ENCODE data around the gene OARD1. TPM values are rescaled to one million over a fixed set of nuclear protein-coding genes. Genes with fewer than 3 reads are reported as not detected.

The OARD1 gene
- polyA plus RNA-seq, 1 of the 3 experiments (the other 2 are of a cell fraction), result 5.6 TPM

DNA sequence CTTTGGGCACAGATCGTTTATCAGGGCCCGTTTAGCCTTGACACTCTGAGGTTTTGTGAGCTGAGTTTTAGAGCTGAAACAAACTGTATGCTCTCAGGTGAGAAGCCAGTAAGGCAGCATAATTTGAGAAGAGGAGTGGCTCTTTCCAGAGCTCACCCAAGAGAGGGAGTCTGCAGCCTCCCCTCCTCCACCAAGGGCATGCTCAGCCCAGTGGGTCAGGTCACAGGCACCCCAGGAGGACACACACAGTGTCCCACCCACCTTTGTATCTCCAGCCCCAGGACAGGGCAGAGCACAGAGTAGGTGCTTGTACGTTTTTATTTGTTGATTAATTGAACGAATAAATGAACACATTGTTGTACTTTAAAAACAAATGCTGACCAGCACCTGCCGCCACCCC, 26.5 kb downstream of the OARD1 start:
- CTCF ChIA-PET, result interaction anchor here (0.7 to 1.3 kb wide), 6 partner anchors 9 to 1668 kb away, joined by 3 to 4 read pairs (median 3); no protein-coding TSS in a partner anchor
- H3K9me3 ChIP-seq, result no peaks in the 10 kb centered on the region

DNA sequence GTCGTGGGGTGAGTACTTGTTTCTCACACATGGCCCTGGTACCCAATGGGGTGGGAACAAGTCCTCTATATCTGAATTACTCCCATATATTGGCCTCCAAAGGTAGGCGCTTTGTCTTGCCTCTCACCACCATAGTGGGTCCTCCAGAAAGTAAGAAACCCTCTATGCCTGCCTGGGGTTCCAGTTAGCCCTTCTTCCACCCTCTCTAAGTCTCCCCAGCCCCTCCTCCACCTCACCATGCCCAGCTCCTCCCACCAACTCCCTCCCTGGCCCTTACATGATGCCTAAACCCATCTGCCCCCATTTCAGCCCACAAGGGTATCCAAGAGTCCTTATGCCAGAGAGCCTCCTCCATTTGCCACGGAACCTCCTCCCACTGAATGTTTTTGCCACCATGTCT, 29.0 kb downstream of the OARD1 start:
- H3K4me2 ChIP-seq, result no peak overlapping the region
- no peaks in the 10 kb centered on the region for H3K79me2 ChIP-seq (ENCODE audit: insufficient read depth)
- WGBS (ENCODE audit: low lambda C conversion rate), result 82% methylated on average over 3 of the region's 3 CpGs
- no peak for TF ChIP-seq FOXJ3 (CRISPR knock-in tag; IDR thresholded peaks at IDR 0.05)
- H3K9me3 ChIP-seq, result no peaks in the 10 kb centered on the region
- no peaks in the 10 kb centered on the region for H3K9me2 ChIP-seq
- no peak for DNase-seq
- ChIA-PET POLR2A (no interaction called here), CTCF (interaction anchor here (1.2 kb wide), 1 partner anchor 15 kb away, joined by 4 read pairs; no protein-coding TSS in a partner anchor)
- H3K27me3 ChIP-seq (ENCODE audit: insufficient read depth), result no peaks in the 10 kb centered on the region
- no peaks in the 10 kb centered on the region for H3K36me3 ChIP-seq (replicated peaks in 1 of 2; ENCODE audit: control insufficient read depth in 1 of 2, insufficient read depth in 2 of 2, low read length in 1 of 2)
- no peak overlapping the region for H2AFZ ChIP-seq (ENCODE audit: low read depth)
- H3K4me1 ChIP-seq (ENCODE audit: control insufficient read depth in 1 of 2, insufficient read depth in 2 of 2, low read depth in 1 of 2, low read length in 1 of 2), result no peaks in the 10 kb centered on the region; a peak in 1 of 4 replicates
- no peaks in the 10 kb centered on the region for H3F3A ChIP-seq (replicated peaks; ENCODE audit: insufficient read depth)
- H4K20me1 ChIP-seq (ENCODE audit: insufficient read depth), result no peaks in the 10 kb centered on the region
- H3K4me3 ChIP-seq (ENCODE audit: low read depth in 2 of 2, low read length in 1 of 2), result no peak overlapping the region
- H3K9ac ChIP-seq, result no peak overlapping the region
- no peak overlapping the region for H3K27ac ChIP-seq (ENCODE audit: low read depth in 2 of 2, low read length in 1 of 2)

More for the DNA sequence above, 26.5 kb downstream of the OARD1 start:
- H3K9ac ChIP-seq, result no peak overlapping the region
- H2AFZ ChIP-seq (ENCODE audit: low read depth), result no peak overlapping the region
- WGBS (ENCODE audit: low lambda C conversion rate), result 43% methylated on average over 5 of the region's 5 CpGs
- no peaks in the 10 kb centered on the region for H3K36me3 ChIP-seq (replicated peaks in 1 of 2; ENCODE audit: control insufficient read depth in 1 of 2, insufficient read depth in 2 of 2, low read length in 1 of 2)
- no peaks in the 10 kb centered on the region for H3K27me3 ChIP-seq (ENCODE audit: insufficient read depth)
- H3K4me3 ChIP-seq (ENCODE audit: low read depth in 2 of 2, low read length in 1 of 2), result no peak overlapping the region
- H3K79me2 ChIP-seq (ENCODE audit: insufficient read depth), result no peaks in the 10 kb centered on the region
- H3K9me2 ChIP-seq, result no peaks in the 10 kb centered on the region
- H3K4me2 ChIP-seq, result no peak overlapping the region
- H3F3A ChIP-seq (replicated peaks; ENCODE audit: insufficient read depth), result no peaks in the 10 kb centered on the region
- no peaks in the 10 kb centered on the region for H4K20me1 ChIP-seq (ENCODE audit: insufficient read depth)
- no peak for TF ChIP-seq JUND (IDR thresholded peaks at IDR 0.05)
- H3K27ac ChIP-seq (ENCODE audit: low read depth in 2 of 2, low read length in 1 of 2), result no peak overlapping the region
- no peak for DNase-seq
- no peaks in the 10 kb centered on the region for H3K4me1 ChIP-seq (ENCODE audit: control insufficient read depth in 1 of 2, insufficient read depth in 2 of 2, low read depth in 1 of 2, low read length in 1 of 2)
- POLR2A ChIA-PET, result no interaction called here

DNA sequence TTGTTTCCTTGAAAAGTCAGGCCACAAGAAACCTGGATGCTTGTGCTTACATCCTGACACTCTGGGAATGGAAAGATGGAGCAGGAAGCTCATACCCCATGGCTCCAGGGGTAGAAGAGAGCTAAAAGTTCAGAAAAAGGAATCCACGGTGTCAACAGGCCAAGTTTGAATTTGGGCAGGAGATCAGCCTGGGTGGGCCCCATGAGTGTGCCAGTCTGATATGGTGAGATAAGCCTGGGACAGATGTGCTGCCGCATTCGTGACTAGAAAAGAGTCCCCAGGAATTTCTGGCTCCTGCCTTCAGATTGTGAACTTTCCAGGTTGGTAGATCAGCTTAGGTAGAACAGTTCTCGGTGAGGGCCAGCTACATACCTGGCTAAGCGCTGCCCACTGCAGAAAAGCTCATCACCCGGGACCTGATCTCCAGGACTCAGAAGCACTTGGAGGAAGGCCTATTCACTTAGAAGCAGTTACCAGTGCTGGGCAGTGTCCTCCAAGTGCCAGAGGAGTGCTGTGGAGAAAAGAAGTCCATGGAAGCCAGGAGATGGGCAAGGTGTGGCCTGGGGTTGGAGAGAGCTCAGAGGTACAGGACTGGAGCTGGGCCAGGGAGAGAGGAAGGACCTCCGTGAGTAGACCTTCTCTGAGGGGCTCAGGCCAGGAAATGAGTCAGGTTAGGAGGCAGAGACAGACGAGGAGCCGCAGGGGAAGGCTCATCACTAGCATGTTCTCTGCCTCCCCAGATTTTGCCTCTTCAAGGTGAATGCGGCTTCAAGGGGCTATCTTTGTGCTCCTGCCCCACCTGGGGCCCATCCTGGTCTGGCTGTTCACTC, 29.7 kb downstream of the OARD1 start, which contains the start of gene TSPO2:
Gene TSPO2 (plus strand): TSS at position 242 of the 830 bp plus-strand sequence. CDS start 519 bp downstream, at position 761.
- no peak for TF ChIP-seq JUND (IDR thresholded peaks at IDR 0.05)
- no peak for TF ChIP-seq TCF12 (IDR thresholded peaks at IDR 0.05)
- no peak for TF ChIP-seq FOXM1 (IDR thresholded peaks at IDR 0.05; ENCODE audit: low read depth)
- TF ChIP-seq SMC3 (IDR thresholded peaks at IDR 0.05; ENCODE audit: low read depth, low read length), result no peak
- no peak for TF ChIP-seq ELF1 (IDR thresholded peaks at IDR 0.05)
- TF ChIP-seq, protein P1, sequence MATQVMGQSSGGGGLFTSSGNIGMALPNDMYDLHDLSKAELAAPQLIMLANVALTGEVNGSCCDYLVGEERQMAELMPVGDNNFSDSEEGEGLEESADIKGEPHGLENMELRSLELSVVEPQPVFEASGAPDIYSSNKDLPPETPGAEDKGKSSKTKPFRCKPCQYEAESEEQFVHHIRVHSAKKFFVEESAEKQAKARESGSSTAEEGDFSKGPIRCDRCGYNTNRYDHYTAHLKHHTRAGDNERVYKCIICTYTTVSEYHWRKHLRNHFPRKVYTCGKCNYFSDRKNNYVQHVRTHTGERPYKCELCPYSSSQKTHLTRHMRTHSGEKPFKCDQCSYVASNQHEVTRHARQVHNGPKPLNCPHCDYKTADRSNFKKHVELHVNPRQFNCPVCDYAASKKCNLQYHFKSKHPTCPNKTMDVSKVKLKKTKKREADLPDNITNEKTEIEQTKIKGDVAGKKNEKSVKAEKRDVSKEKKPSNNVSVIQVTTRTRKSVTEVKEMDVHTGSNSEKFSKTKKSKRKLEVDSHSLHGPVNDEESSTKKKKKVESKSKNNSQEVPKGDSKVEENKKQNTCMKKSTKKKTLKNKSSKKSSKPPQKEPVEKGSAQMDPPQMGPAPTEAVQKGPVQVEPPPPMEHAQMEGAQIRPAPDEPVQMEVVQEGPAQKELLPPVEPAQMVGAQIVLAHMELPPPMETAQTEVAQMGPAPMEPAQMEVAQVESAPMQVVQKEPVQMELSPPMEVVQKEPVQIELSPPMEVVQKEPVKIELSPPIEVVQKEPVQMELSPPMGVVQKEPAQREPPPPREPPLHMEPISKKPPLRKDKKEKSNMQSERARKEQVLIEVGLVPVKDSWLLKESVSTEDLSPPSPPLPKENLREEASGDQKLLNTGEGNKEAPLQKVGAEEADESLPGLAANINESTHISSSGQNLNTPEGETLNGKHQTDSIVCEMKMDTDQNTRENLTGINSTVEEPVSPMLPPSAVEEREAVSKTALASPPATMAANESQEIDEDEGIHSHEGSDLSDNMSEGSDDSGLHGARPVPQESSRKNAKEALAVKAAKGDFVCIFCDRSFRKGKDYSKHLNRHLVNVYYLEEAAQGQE (IDR thresholded peaks at IDR 0.05; ENCODE audit: low read depth, low read length), result no peak
- TF ChIP-seq TEAD4 (IDR thresholded peaks at IDR 0.05; ENCODE audit: borderline replicate concordance, insufficient read depth), result no peak
- no peak for TF ChIP-seq SIN3A (IDR thresholded peaks at IDR 0.05; ENCODE audit: borderline replicate concordance, low read depth, low read length)
- TF ChIP-seq MEF2A (IDR thresholded peaks at IDR 0.05; ENCODE audit: borderline replicate concordance, low read depth), result no peak
- Histone ChIP-seq H3K9ac (no peak within 1 kb of the TSS), H4K20me1 (ENCODE audit: insufficient read depth) (no peaks in the 10 kb centered on the region), H3K79me2 (ENCODE audit: insufficient read depth) (no peaks in the 10 kb centered on the region), H3K27me3 (ENCODE audit: insufficient read depth) (no peaks in the 10 kb centered on the region), H2AFZ (ENCODE audit: low read depth) (no peak within 1 kb of the TSS), H3F3A (replicated peaks; ENCODE audit: insufficient read depth) (no peaks in the 10 kb centered on the region), H3K9me2 (no peaks in the 10 kb centered on the region), H3K4me1 (ENCODE audit: control insufficient read depth in 1 of 2, insufficient read depth in 2 of 2, low read depth in 1 of 2, low read length in 1 of 2) (no peaks in the 10 kb centered on the region; a peak in 1 of 4 replicates), H3K4me2 (no peak within 1 kb of the TSS), H3K27ac (ENCODE audit: low read depth in 2 of 2, low read length in 1 of 2) (no peak within 1 kb of the TSS), H3K4me3 (ENCODE audit: low read depth in 2 of 2, low read length in 1 of 2) (no peak within 1 kb of the TSS), H3K9me3 (no peaks in the 10 kb centered on the region), H3K36me3 (replicated peaks in 1 of 2; ENCODE audit: control insufficient read depth in 1 of 2, insufficient read depth in 2 of 2, low read length in 1 of 2) (no peaks in the 10 kb centered on the region)
- ChIA-PET CTCF (interaction anchor here (1.2 to 4.2 kb wide), 2 partner anchors 14 kb away, joined by 4 to 30 read pairs; no protein-coding TSS in a partner anchor), POLR2A (no interaction called here)
- 75% methylated on average over 5 of the region's 10 CpGs for WGBS (ENCODE audit: low lambda C conversion rate)
- no peak for DNase-seq
